BLaER1 treated with 17β-estradiol and CSF1 and Interleukin-3, amounts not matched to agents 10 nM and 100 nM (cell line): ENCODE data around the gene ARAP1.

Experiments
- H3K27ac ChIP-seq, 11 experiments: shearing (Covaris generic); formaldehyde crosslinking; 2 replicates each; pipeline ENCODE4 v1.8.1; 2022
- H3K27me3 ChIP-seq, 11 experiments: shearing (Covaris generic); formaldehyde crosslinking; 2 replicates each; pipeline ENCODE4 v1.8.1; 2022
- H3K36me3 ChIP-seq, 11 experiments: shearing (Covaris generic); formaldehyde crosslinking; 2 replicates each; pipeline ENCODE4 v1.8.1; 2022
- H3K4me1 ChIP-seq, 10 experiments: shearing (Covaris generic); formaldehyde crosslinking; 2 replicates each; pipeline ENCODE4 v1.8.1; 2022
- H3K4me2 ChIP-seq, 11 experiments: shearing (Covaris generic); formaldehyde crosslinking; 2 replicates each; pipeline ENCODE4 v1.8.1; 2022
- H3K4me3 ChIP-seq, 10 experiments: shearing (Covaris generic); formaldehyde crosslinking; 2 replicates each; pipeline ENCODE4 v1.8.1; 2022
- H3K9ac ChIP-seq, 11 experiments: shearing (Covaris generic); formaldehyde crosslinking; 2 replicates each; pipeline ENCODE4 v1.8.1; 2022
- H3K9me3 ChIP-seq, 11 experiments: shearing (Covaris generic); formaldehyde crosslinking; replicated peaks in 1 of 11; 2 replicates each; pipeline ENCODE4 v1.8.1; 2022
- H4K20me1 ChIP-seq, 11 experiments: shearing (Covaris generic); formaldehyde crosslinking; 2 replicates each; pipeline ENCODE4 v1.8.1; 2022
- Cebpa-rat ChIP-seq, 11 experiments: shearing (Covaris generic); IDR thresholded peaks; 2 replicates each; pipeline ENCODE4 v1.8.1; 2022

The ARAP1 gene

GRCh38 chr11:72762641-72763304 is 10.6 kb upstream of the ARAP1 start:
- Histone ChIP-seq H3K36me3 (peaks cover 0 to 6% (median 0%) of the 10 kb centered on the region in 11 experiments; a peak in 3 of 22 replicates), H4K20me1 (peaks cover 0 to 7% (median 0%) of the 10 kb centered on the region in 11 experiments; a peak in 2 of 22 replicates), H3K4me2 (peak overlapping the region; percentile 55 to 88 (median 81)), H3K27me3 (no peaks in the 10 kb centered on the region), H3K4me1 (peaks cover 32 to 68% (median 50%) of the 10 kb centered on the region in 10 experiments), H3K27ac (peak overlapping the region in 2 of 11 experiments; percentile 5 to 40; a peak in 3 of 22 replicates), H3K4me3 (no peak overlapping the region), H3K9ac (no peak overlapping the region), H3K9me3 (no peaks in the 10 kb centered on the region)
- TF ChIP-seq Cebpa-rat (IDR thresholded peaks at IDR 0.05), result no peak

GRCh38 chr11:72760539-72761405 is 8.6 kb upstream of the ARAP1 start:
- H3K27me3 ChIP-seq, result no peaks in the 10 kb centered on the region

GRCh38 chr11:72759468-72759985 is 7.3 kb upstream of the ARAP1 start:
- Histone ChIP-seq H3K36me3 (peaks cover 0 to 12% (median 0%) of the 10 kb centered on the region in 11 experiments; a peak in 4 of 22 replicates), H4K20me1 (peaks cover 0 to 7% (median 0%) of the 10 kb centered on the region in 11 experiments; a peak in 2 of 22 replicates), H3K9me3 (no peaks in the 10 kb centered on the region), H3K4me3 (no peak overlapping the region), H3K4me2 (peak overlapping the region in 6 of 11 experiments; percentile 12 to 57 (median 34); a peak in 10 of 22 replicates), H3K27me3 (no peaks in the 10 kb centered on the region), H3K4me1 (peaks cover 24 to 76% (median 47%) of the 10 kb centered on the region in 10 experiments), H3K9ac (no peak overlapping the region), H3K27ac (peak overlapping the region in 1 of 11 experiments; percentile 22; a peak in 1 of 22 replicates)
- no peak for TF ChIP-seq Cebpa-rat (IDR thresholded peaks at IDR 0.05)

More at GRCh38 chr11:72760539-72761405, 8.6 kb upstream of the ARAP1 start:
- Histone ChIP-seq H3K36me3 (peaks cover 0 to 12% (median 0%) of the 10 kb centered on the region in 11 experiments; a peak in 4 of 22 replicates), H3K27ac (no peak overlapping the region), H3K4me3 (no peak overlapping the region), H3K9ac (no peak overlapping the region), H3K9me3 (no peaks in the 10 kb centered on the region), H3K4me1 (peaks cover 25 to 68% (median 45%) of the 10 kb centered on the region in 10 experiments), H4K20me1 (peaks cover 0 to 7% (median 0%) of the 10 kb centered on the region in 11 experiments; a peak in 2 of 22 replicates), H3K4me2 (peak overlapping the region in 2 of 11 experiments; percentile 16 to 30; a peak in 4 of 22 replicates)
- no peak for TF ChIP-seq Cebpa-rat (IDR thresholded peaks at IDR 0.05)

GRCh38 chr11:72758690-72759389 is 6.6 kb upstream of the ARAP1 start:
- no peak overlapping the region for H3K4me3 ChIP-seq
- no peaks in the 10 kb centered on the region for H3K9me3 ChIP-seq
- H4K20me1 ChIP-seq, result peaks cover 0 to 2% (median 0%) of the 10 kb centered on the region in 11 experiments; a peak in 4 of 22 replicates
- H3K36me3 ChIP-seq, result peaks cover 0 to 12% (median 0%) of the 10 kb centered on the region in 11 experiments; a peak in 4 of 22 replicates
- TF ChIP-seq Cebpa-rat (IDR thresholded peaks at IDR 0.05), result no peak
- no peaks in the 10 kb centered on the region for H3K27me3 ChIP-seq
- peak overlapping the region in 5 of 11 experiments; percentile 14 to 57 (median 40); a peak in 10 of 22 replicates for H3K4me2 ChIP-seq
- H3K4me1 ChIP-seq, result peaks cover 19 to 76% (median 46%) of the 10 kb centered on the region in 10 experiments
- no peak overlapping the region for H3K9ac ChIP-seq
- peak overlapping the region in 1 of 11 experiments; percentile 22; a peak in 1 of 22 replicates for H3K27ac ChIP-seq

- Histone ChIP-seq H4K20me1 (peaks cover 0 to 8% (median 0%) of the 10 kb centered on the region in 11 experiments; a peak in 6 of 22 replicates), H3K4me3 (no peak overlapping the region), H3K27me3 (no peaks in the 10 kb centered on the region), H3K36me3 (peaks cover 0 to 12% (median 0%) of the 10 kb centered on the region in 11 experiments; a peak in 4 of 22 replicates), H3K9ac (no peak overlapping the region), H3K4me1 (peaks cover 19 to 76% (median 46%) of the 10 kb centered on the region in 10 experiments), H3K4me2 (peak overlapping the region in 5 of 11 experiments; percentile 14 to 57 (median 29); a peak in 7 of 22 replicates), H3K9me3 (no peaks in the 10 kb centered on the region), H3K27ac (no peak overlapping the region)
- TF ChIP-seq Cebpa-rat (IDR thresholded peaks at IDR 0.05), result no peak
Measured at GRCh38 chr11:72758304-72758689, 6.1 kb upstream of the ARAP1 start.

- H3K9ac ChIP-seq, result peak overlapping the region in 1 of 11 experiments; percentile 32; a peak in 1 of 22 replicates
- peak overlapping the region in 4 of 11 experiments; percentile 22 to 45 (median 33); a peak in 5 of 22 replicates for H3K4me2 ChIP-seq
- H3K27ac ChIP-seq, result no peak overlapping the region
- no peaks in the 10 kb centered on the region for H3K9me3 ChIP-seq
- peaks cover 0 to 12% (median 0%) of the 10 kb centered on the region in 11 experiments; a peak in 4 of 22 replicates for H3K36me3 ChIP-seq
- no peak overlapping the region for H3K4me3 ChIP-seq
- peaks cover 29 to 73% (median 50%) of the 10 kb centered on the region in 10 experiments for H3K4me1 ChIP-seq
- no peaks in the 10 kb centered on the region for H3K27me3 ChIP-seq
- TF ChIP-seq Cebpa-rat (IDR thresholded peaks at IDR 0.05), result no peak
- peaks cover 0 to 21% (median 5%) of the 10 kb centered on the region in 11 experiments; a peak in 12 of 22 replicates for H4K20me1 ChIP-seq
Measured at GRCh38 chr11:72755713-72756285, 3.6 kb upstream of the ARAP1 start.

GRCh38 chr11:72754544-72755155 is 2.4 kb upstream of the ARAP1 start:
- Histone ChIP-seq H3K4me2 (peak overlapping the region in 2 of 11 experiments; percentile 12 to 100; a peak in 2 of 22 replicates), H3K36me3 (peaks cover 0 to 12% (median 0%) of the 10 kb centered on the region in 11 experiments; a peak in 4 of 22 replicates), H3K4me1 (peaks cover 39 to 74% (median 60%) of the 10 kb centered on the region in 10 experiments), H3K9ac (no peak overlapping the region), H3K27me3 (no peaks in the 10 kb centered on the region), H3K27ac (no peak overlapping the region), H4K20me1 (peaks cover 0 to 32% (median 16%) of the 10 kb centered on the region in 11 experiments; a peak in 14 of 22 replicates), H3K9me3 (no peaks in the 10 kb centered on the region), H3K4me3 (no peak overlapping the region)
- no peak for TF ChIP-seq Cebpa-rat (IDR thresholded peaks at IDR 0.05)
